Gastrocnemius medialis (tissue), 4 donors: ENCODE data around the gene CCDC78.

Source experiments
- CTCF ChIP-seq, 5 experiments: fragments of 450-650 bp in 3 of 5; fragments of 200-600 bp in 2 of 5; sonication (generic) in 2 of 5; IDR thresholded peaks in 4 of 5; conservative IDR thresholded peaks in 1 of 5; 1 replicate in 4 of 5; 2 replicates in 1 of 5; pipeline ENCODE4 v1.5.1; 2016 to 2019; ENCODE audit warnings: antibody characterized with exemption in 5 of 5, mild to moderate bottlenecking in 3 of 5, moderate library complexity in 3 of 5
- POLR2A ChIP-seq, 2 donors: fragments of 450-650 bp; IDR thresholded peaks; one replicate each; pipeline ENCODE4 v1.6.1; 2017; ENCODE audit warnings: antibody characterized with exemption in 2 of 2, mild to moderate bottlenecking in 2 of 2, moderate library complexity in 2 of 2

- TF ChIP-seq CTCF (IDR thresholded peaks at IDR 0.05 in 4 of 5, conservative IDR thresholded peaks at IDR 0.05 in 1 of 5) (no peak), POLR2A (IDR thresholded peaks at IDR 0.05) (no peak)
Observed at GRCh38 chr16:717450-718245, 8.6 kb downstream of the CCDC78 start.
